H1 (cell line): Measurements from ENCODE around the gene NCK2. TPM values are rescaled to one million over a fixed set of nuclear protein-coding genes. Genes with fewer than 3 reads are reported as not detected.

Experiments
- CBX8 ChIP-seq: fragments of 300-800, 300-1000 bp; sonication (generic); IDR thresholded peaks from 2 replicates; pipeline ENCODE4 v1.7.1; 2016; ENCODE audit warnings: low read depth, low read length, borderline replicate concordance
- CREB1 ChIP-seq: IDR thresholded peaks from 2 replicates; pipeline ENCODE4 v1.6.1; 2012; ENCODE audit warnings: inconsistent platforms
- SAP30 ChIP-seq: fragments of 300-600 bp; sonication (generic); IDR thresholded peaks from 2 replicates; pipeline ENCODE4 v1.7.1; 2012; ENCODE audit warnings: low read length, moderate library complexity, mild to moderate bottlenecking, inconsistent platforms; ENCODE audit not compliant: insufficient read depth, insufficient replicate concordance
- SIN3A ChIP-seq, 2 experiments: IDR thresholded peaks in 1 of 2; conservative IDR thresholded peaks in 1 of 2; 2 replicates each; pipeline ENCODE4 v1.6.1; 2011 to 2012; ENCODE audit warnings: low read length in 2 of 2, improper control_type of control experiment in 1 of 2, low read depth in 1 of 2, mild to moderate bottlenecking in 1 of 2
- polyA plus RNA-seq, 7 experiments: library from polyadenylated mRNA; depleted of rRNA in 3 of 7; stranded (reverse) in 5 of 7; unstranded in 2 of 7; fragments of >200 nt in 5 of 7; fragments of 200-250 nt in 2 of 7; gene quantifications; 1 replicate in 5 of 7; 2 replicates in 1 of 7; 4 replicates in 1 of 7; pipeline versions ENCODE4 v1.2.1 to v1.2.3, GENCODE V29; 2011 to 2013; ENCODE audit warnings: missing spikeins in 2 of 7, mixed read lengths in 2 of 7
- total RNA-seq: library from RNA; stranded (reverse); fragmentation: NEBNext Ultra II Directional; extraction: Animal tissue kit (Norgen Biotek cat#: 25700); gene quantifications from 2 replicates; pipeline ENCODE4 v1.2.1, GENCODE V29; 2021

The NCK2 gene
- total and polyA plus RNA-seq, 2 of the 8 experiments (the other 6 are each of a cell fraction or from before 2014, with no cell fraction given) = 30.3 to 65.7 TPM

DNA sequence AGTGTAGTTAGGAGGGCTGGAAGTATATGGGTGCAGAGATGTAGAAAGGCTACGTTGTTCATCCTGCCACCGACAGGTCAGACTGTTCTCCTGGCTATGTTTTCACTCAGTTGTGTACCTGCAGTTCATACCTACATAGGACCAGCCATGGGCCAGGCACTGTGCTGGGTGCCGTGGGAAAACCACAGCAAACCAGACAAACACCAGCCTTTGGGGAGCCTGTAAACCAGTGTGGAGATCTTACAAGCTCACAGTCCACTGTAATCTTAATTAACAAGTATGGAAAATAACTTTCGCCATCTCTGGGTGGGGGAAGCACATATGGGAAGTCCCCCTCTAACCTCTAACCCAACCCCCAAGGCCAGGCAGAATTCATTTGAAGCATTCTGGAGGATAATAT is 12.7 kb downstream of the NCK2 start (continued):
- TF ChIP-seq CBX8 (no peak), SAP30 (no peak), CREB1 (no peak), SIN3A (conservative IDR thresholded peaks at IDR 0.05 in 1 of 2, IDR thresholded peaks at IDR 0.05 in 1 of 2; ENCODE audit: low read depth in 1 of 2, low read length in 2 of 2) (no peak)
